ENCODE results near the gene DENND4B. TPM values are rescaled to one million over a fixed set of nuclear protein-coding genes. Genes with fewer than 3 reads are reported as not detected.

DENND4B gene
- total and polyA plus RNA-seq, 8 donors, result 41.3 to 106 (median 48.7) TPM

DNA sequence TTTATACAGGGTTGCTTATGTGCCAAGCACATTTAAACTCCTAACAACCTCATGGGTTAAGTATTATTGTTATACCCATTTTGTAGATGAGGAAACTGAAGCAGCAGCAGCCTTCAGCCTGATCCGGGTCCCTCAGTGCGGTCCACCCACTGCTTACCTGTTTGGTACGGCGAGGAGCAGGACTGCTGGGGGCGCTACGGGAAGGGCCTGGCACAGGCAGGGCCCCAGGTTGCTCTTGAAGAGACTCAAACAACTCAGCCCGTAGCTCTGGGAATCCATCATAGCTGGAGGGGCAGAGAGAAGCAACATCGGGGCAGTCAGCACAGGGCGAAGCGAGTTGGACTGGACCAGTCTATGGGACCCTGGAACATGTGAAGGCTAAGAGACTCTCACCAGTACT, 9.2 kb downstream of the DENND4B start:
- TF ChIP-seq, protein P1, sequence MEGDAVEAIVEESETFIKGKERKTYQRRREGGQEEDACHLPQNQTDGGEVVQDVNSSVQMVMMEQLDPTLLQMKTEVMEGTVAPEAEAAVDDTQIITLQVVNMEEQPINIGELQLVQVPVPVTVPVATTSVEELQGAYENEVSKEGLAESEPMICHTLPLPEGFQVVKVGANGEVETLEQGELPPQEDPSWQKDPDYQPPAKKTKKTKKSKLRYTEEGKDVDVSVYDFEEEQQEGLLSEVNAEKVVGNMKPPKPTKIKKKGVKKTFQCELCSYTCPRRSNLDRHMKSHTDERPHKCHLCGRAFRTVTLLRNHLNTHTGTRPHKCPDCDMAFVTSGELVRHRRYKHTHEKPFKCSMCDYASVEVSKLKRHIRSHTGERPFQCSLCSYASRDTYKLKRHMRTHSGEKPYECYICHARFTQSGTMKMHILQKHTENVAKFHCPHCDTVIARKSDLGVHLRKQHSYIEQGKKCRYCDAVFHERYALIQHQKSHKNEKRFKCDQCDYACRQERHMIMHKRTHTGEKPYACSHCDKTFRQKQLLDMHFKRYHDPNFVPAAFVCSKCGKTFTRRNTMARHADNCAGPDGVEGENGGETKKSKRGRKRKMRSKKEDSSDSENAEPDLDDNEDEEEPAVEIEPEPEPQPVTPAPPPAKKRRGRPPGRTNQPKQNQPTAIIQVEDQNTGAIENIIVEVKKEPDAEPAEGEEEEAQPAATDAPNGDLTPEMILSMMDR (IDR thresholded peaks at IDR 0.05), result no peak
- intact Hi-C loops (cut with DNase I), result no loop called here
- Histone ChIP-seq H3K4me3 (no peak overlapping the region), H3K4me1 (peaks cover 0 to 4% of the 10 kb centered on the region in 2 donors), H3K9me3 (no peaks in the 10 kb centered on the region), H3K36me3 (peaks cover 0 to 100% of the 10 kb centered on the region in 2 donors), H3K27ac (no peak overlapping the region), H3K27me3 (no peaks in the 10 kb centered on the region)
- DNase-seq, result no peak
- no peak for ATAC-seq

DNA sequence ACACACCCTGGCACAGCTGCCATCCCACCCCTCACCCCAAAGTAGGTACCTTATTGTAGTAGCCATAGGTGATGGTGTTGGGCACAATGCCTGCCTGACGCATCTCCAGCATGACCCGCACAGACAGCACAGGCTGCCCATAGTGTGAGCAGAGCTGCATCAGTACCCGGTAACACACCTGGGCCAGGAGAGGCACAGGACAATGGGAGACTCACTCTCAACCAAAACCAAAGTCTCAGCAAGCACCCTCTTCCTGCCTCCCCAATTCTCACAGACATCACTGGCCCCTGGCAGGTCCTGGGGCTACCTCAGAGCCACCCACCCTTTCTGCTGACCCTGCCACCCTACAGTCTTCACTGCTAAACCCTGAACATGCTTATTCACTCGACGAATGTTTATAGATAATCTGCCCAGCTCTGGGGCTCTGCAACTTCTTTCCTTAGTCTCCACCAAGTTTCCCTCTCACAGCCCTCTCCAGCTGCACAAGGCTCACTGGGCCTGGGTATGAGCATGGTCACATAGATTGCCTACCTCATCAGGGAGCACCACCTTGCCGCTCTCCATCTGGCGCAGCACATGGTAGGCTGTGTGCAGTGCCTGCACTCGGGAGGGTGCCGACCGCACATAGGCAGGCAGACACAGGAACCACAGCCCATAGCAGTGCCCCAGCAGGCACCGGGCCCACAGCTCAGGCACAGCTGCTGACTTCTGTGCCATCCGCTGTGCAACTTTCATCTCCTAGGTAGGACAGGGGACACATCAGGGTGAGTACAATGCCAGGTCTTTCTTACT, 10.3 kb downstream of the DENND4B start:
- ATAC-seq (no peak), DNase-seq (peak in 1 of 4 donors; percentile 11)
- Histone ChIP-seq H3K9me3 (no peaks in the 10 kb centered on the region), H3K27me3 (no peaks in the 10 kb centered on the region), H3K4me3 (no peak overlapping the region), H3K27ac (no peak overlapping the region), H3K4me1 (peaks cover 0 to 3% of the 10 kb centered on the region in 2 donors), H3K36me3 (peaks cover 0 to 100% of the 10 kb centered on the region in 2 donors)
- TF ChIP-seq, protein P1 (IDR thresholded peaks at IDR 0.05), result no peak
- intact Hi-C loops (cut with DNase I), result no loop called here

DNA sequence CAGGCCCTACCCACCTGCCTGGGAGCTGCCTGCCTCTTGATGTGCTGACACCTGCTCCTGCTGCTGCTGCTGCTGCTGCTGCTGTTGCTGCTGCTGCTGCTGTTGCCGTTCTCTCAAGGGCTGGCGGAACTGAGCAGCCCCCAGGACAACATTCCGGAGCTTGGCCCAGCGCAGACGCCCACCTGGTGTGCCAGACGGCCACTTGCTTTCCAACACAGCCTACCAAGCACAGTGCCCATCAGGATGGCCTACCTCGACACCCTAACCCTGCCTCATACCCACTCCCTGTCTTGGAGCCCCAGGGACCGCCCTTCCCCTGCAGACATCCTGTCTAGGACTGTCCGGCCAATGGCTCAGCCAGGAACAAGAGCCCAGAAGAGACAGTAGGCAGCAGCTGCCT, 11.8 kb downstream of the DENND4B start:
- Histone ChIP-seq H3K4me1 (peaks cover 0 to under 1% of the 10 kb centered on the region in 2 donors), H3K9me3 (no peaks in the 10 kb centered on the region), H3K27me3 (no peaks in the 10 kb centered on the region), H3K36me3 (peaks cover 0 to 100% of the 10 kb centered on the region in 2 donors), H3K27ac (no peak overlapping the region), H3K4me3 (no peak overlapping the region)
- no peak for ATAC-seq
- TF ChIP-seq, protein P1 (IDR thresholded peaks at IDR 0.05), result no peak
- peak in 1 of 4 donors; percentile 12 for DNase-seq
- intact Hi-C loops (cut with DNase I), result no loop called here

DNA sequence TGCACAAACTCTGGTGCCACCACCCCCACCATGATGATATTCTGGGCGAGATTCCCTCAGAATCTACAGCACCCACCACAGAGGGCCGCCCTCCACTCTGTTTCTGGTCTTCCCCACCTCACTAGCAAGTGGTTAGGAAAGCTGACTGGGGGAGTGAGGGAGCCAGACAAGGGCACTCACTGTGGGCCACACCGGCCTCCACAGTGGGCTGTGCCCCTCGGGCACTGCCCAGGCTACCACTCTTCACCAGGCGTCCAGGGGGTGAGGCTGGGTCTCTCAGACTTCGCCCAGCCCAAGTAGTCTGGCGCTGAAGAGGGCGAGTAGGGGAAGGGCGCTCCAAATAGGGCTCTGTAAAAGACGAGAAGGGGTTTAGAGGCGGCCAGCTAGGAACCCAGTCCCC, 12.6 kb downstream of the DENND4B start:
- intact Hi-C loops (cut with DNase I), result no loop called here
- no peak for DNase-seq
- H3K27ac ChIP-seq, result no peak overlapping the region
- no peaks in the 10 kb centered on the region for H3K9me3 ChIP-seq
- peaks cover 0 to 3% of the 10 kb centered on the region in 2 donors for H3K4me1 ChIP-seq
- TF ChIP-seq, protein P1 (IDR thresholded peaks at IDR 0.05), result no peak
- no peak overlapping the region for H3K4me3 ChIP-seq
- no peaks in the 10 kb centered on the region for H3K27me3 ChIP-seq
- ATAC-seq, result no peak
- H3K36me3 ChIP-seq, result peaks cover 0 to 100% of the 10 kb centered on the region in 2 donors

- TF ChIP-seq, protein P1 (IDR thresholded peaks at IDR 0.05), result no peak
- DNase-seq (no peak), ATAC-seq (no peak)
- Histone ChIP-seq H3K4me1 (peaks cover 0 to 7% of the 10 kb centered on the region in 2 donors), H3K9me3 (no peaks in the 10 kb centered on the region), H3K27ac (no peak overlapping the region), H3K4me3 (no peak overlapping the region), H3K27me3 (no peaks in the 10 kb centered on the region), H3K36me3 (peaks cover 0 to 97% of the 10 kb centered on the region in 2 donors)
- intact Hi-C loops (cut with DNase I), result no loop called here
Measured at GRCh38 chr1:153933430-153933829, 13.1 kb downstream of the DENND4B start.

Measured in left lung (tissue), 10 donors.